Measurements from ENCODE around the gene SERPINA10.
"Not testable (repeated sequence)": the region's sequence is repeated elsewhere in the genome, so short reads cannot be mapped to it uniquely, and the experiment has no call there.

The SERPINA10 gene

DNA sequence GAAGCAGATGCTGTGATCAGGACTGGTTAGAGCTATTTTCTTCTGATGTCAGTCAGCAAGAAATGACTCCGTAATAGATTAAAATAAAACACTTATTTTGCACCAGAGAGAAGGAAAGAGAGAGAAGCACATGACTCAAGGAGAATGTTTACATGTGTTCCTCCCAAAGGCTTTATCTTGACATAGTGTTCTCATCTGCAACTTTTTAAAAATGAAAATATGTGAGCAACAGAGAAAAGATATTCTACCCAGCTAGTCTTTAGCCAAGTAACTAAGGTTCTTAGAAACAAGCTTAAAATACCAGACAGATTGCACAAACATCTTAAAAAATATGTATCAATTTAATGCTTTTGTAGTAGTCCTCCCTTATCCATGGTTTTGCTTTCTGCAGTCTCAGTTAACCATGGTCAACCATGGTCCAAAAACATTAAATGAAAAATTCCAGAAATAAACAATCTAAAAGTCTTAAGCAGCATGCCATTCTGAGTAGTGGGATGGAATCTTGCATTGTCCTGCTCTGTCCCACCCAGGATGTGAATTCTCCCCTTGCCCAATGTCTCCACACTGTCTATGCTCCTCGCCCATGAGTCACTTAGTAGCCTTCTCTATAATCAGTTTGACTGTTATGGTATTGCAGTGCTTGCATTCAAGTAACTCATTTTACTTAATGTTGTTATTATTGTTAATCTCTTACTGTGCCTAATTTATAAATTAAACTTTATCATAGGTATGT is 9.9 kb downstream of the SERPINA10 start:
- DNase-seq, result no peak

DNA sequence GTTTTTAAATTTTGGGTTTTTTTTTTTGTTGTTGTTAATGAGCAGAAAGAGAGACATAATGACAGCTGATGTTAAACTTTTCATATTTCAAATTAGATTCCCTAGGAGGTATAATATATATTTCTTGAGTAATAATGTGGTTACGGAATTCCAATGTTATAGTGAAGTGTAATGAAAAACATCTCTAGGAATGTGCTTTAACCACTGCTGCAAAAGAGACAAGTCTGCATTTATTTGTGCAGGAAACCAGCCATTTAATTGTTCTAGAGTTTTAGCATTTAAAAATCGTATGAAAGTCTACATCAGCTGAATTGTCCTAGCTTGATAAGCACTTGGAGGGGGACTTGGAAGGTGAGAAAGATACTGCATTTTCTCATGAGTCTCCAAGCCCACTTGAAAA is 14.3 kb downstream of the SERPINA10 start:
- DNase-seq, result no peak

DNA sequence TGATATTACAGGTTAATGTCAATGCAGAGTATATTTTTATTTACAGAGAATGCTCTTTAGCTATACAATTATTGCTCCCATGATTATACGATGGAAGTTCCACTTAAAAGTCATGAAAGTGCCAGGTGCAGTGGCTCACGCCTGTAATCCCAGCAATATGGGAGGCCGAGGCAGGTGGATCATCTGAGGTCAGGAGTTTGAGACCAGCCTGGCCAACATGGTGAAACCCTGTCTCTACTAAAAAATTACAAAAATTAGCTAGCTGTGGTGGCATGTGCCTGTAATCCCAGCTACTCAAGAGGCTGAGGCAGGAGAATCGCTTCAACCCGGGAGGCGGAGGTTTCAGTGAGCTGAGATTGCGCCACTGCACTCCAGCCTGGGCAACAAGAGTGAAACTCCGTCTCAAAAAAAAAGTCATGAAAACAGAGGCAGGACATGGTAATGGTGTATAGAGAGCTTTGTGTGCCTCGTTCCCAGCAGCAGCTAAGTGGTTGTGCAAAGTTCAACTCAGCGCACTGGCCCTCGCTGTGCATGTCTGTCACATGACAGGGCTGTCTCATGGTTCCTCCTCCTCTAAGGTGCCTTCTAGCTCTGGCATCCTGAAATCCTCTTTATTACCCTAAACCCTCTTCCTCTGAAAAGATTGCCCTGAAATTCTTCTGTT is 16.0 kb downstream of the SERPINA10 start:
- not testable (repeated sequence) for DNase-seq

DNA sequence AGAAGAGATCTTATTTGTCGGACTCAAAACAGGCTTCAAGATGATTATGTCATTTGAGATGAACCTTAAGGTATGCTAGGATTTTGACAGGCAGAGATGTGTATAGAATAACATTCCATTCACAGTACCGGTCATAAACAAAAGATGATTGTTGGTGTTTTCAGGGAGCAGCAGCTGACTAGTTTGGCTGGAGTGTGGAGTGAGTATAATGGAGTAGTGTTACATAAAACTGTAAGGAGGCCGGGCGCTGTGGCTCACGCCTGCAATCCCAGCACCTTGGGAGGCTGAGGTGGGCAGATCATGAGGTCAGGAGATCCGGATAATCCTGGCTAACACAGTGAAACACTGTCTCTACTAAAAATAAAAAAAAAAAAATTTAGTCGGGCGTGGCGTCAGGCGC is 23.9 kb downstream of the SERPINA10 start:
- no peak for DNase-seq

DNA sequence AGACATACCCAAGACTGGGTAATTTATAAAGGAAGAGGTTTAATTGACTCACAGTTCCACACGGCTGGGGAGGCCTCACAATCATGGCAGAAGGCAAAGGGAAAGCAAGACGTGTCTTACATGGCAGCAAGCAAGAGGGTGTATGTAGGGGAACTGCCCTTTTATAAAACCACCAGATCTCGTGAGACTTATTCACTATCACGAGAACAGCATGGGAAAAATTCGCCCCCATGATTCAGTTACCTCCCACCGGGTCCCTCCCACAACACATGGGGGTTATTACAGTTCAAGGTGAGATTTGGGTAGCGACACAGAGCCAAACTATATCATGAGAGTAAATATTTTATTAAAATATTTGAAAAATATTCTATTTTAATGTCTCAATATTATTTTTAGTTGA is 24.5 kb downstream of the SERPINA10 start:
- not testable (repeated sequence) for DNase-seq

DNA sequence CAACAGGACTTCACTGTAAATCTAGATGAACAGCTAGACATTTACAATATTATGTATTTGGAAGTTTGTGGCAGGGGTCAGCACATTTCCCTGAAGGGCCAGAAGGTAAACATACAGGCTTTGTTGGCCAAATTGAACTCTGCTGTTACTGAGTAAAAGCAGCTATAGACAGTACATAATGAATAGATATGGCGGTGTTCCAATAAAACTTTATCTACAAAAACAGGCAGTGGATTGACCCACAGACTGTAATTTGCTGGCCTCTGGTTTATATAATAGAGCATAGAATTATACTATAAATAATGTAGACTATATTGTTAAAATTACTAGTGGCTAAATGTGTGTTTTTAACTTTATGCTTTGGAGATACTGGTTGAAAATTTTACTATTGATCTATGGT is 25.7 kb downstream of the SERPINA10 start:
- DNase-seq, result no peak

DNA sequence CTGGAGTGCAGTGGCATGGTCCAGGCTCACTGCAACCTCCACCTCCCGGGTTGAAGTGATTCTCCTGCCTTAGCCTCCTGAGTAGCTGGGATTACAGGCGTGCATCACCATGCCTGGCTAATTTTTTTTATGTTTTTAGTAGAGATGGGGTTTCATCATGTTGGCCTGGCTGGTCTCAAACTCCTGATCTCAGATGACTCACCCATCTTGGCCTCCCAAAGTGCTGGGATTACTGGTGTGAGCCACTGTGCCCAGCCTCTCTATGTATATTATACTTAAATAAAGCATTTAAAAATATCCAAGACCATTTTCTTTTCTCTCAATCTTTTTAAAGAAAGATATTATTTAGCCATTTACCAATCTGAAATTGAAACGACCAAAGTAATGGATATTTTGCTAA is 28.9 kb downstream of the SERPINA10 start:
- DNase-seq, result not testable (repeated sequence)

DNA sequence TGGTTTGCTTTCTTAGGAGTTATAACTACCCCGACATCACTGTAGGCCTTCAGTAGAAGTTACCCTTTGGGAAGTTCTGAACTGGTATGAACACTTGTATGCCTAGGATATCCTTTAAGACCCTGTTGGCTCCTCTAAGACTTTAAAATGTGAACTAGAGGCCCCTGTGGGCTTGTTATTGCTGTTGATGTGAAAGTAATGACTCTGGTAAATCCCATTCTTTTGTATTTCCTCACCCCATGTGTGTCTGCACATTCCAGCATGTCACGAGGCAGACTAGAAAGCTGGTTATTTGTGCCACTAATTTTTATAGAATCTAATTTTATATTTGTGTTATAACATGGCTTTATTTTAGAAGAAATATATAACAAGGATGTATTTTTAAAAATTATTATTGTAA is 48.9 kb downstream of the SERPINA10 start:
- no peak for DNase-seq

DNA sequence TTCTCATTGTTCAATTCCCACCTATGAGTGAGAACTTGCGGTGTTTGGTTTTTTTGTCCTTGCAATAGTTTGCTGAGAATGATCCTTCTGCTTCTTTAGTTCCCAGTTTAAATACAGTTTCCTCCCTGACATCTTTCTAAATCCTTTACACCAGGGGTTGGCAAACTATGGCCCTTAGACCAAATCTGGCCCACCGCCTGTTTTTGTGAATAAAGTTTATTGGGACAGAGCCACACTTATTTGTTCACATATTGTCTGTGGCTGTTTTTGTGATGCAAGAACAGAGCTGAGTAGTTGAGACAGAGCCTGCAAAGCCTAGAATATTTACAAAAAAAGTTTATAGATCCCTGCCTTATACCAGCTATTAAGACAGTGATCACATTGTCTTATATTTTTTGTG is 53.7 kb downstream of the SERPINA10 start:
- DNase-seq, result no peak

DNA sequence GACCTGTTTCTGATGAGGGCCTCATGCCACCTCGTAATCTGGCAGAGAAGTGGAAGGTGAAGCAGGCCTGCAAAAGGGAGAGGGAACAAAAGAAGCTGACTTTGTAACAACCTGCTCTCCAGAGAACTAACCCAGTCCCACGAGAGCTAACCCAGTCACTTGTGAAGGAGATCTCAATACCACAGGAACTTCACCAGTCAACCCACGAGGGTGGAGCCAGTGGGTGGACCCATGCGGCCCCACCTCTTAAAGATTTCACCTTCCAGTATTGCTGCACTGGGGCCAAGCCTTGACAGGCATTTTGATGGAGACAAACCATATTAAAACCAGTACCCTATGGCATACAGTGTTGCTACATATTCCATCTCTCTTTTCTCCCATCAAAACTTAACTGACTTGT is 55.1 kb downstream of the SERPINA10 start:
- no peak for DNase-seq

DNA sequence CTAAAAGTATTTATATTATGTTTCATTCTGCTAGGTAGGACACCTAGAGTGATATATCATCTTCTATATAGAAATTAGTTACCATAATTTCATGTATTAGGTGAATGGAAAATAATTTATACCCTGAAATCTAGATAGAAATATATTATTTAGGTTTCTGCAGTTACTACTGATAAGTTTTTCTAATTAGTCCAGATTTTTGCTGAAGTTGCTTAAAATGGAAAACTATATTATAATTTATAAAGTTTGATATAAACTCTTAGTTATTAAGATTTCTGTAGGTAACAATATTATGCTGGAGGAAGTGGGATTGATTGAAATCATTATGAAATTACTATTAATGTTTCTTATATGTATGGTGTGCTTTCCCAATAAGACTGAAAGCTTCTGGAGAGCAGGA is 56.0 kb downstream of the SERPINA10 start:
- no peak for DNase-seq
